ENCODE results near the gene PARD3.

DNA sequence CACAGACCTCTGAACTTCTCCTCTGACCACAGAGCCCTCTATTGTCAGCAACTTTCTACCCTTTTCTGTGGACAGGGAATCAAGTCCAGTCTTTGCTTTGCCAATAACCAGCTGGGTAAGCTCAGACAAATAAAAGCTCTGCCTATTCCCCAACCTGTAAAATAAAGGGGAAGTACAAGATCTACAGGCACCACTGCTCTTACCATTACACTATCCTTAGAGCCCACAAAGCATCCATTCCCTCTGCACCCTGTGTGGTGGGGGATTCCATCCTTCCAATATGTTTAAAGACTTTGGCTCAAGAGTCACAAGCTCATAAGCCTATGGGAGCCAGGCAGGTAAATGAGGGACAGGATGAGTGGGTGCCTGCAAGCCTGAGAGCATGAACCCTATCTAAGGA is 88.2 kb downstream of the PARD3 start:
- TF ChIP-seq EZH2phosphoT487 (IDR thresholded peaks at IDR 0.05; ENCODE audit: borderline replicate concordance, low read length) (no peak), CTCF (IDR thresholded peaks at IDR 0.05; ENCODE audit: low read depth, low read length, poor library complexity, severe bottlenecking) (no peak)
